Measurements from ENCODE around the gene SPIB. TPM values are rescaled to one million over a fixed set of nuclear protein-coding genes. Genes with fewer than 3 reads are reported as not detected.

The SPIB gene
- total and polyA plus RNA-seq, 2 of the 4 experiments (the other 2 are of a cell fraction) = not detected

DNA sequence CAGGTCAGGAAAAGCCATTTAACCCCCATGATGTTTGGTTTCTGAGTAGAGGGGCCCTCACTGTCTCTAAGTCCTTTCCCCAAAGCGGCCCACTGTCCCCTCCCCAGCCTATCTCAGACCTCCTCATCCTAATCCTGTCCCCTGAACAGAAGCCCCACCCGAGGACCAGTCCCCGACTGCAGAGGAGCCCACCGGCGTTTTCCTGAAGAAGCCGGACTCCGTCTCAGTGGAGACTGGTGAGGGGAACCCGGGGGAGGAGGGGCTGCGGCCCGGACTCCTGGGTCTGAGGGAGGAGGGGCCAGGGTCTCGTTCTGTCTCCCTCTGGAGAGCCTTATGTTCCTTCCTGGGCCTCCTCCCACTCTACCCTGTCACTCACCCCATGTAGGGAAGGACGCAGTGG lies 16.9 kb downstream of the SPIB start:
- no peak overlapping the region for H2AK5ac ChIP-seq (ENCODE audit: low read depth, low read length)
- H3K9me1 ChIP-seq (ENCODE audit: insufficient read depth, low read length) = no peaks in the 10 kb centered on the region
- H3K27ac ChIP-seq (ENCODE audit: insufficient read depth, low read length) = no peak overlapping the region
- H3K36me3 ChIP-seq (ENCODE audit: control insufficient read depth, insufficient read depth, low read length) = no peaks in the 10 kb centered on the region
- no peak overlapping the region for H2AFZ ChIP-seq (replicated peaks; ENCODE audit: low read length, poor library complexity)
- H3K4ac ChIP-seq (ENCODE audit: low read depth, low read length) = no peak overlapping the region
- H2BK15ac ChIP-seq (ENCODE audit: low read depth, low read length) = no peak overlapping the region
- H2AK9ac ChIP-seq (replicated peaks; ENCODE audit: low read depth, low read length, poor library complexity) = peak overlapping the region; percentile 50
- ChIA-PET POLR2A (ENCODE audit: unreplicated experiment) (no interaction called here), CTCF (no interaction called here)
- H2BK5ac ChIP-seq (ENCODE audit: low read depth, low read length, poor library complexity, severe bottlenecking) = no peak overlapping the region
- no peaks in the 10 kb centered on the region for H3K9me3 ChIP-seq (ENCODE audit: control insufficient read depth, insufficient read depth, low read length)
- no peak overlapping the region for H3K9ac ChIP-seq (ENCODE audit: low read depth, low read length)
- dilution Hi-C loops (cut with HindIII; ENCODE audit: low sequenced_read_pairs, unreplicated experiment) (no loop called here), intact Hi-C loops (cut with micrococcal nuclease) (no loop called here), in situ Hi-C loops (cut with MboI; ENCODE audit: low sequenced_read_pairs) (no loop called here)
- ATAC-seq (ENCODE audit: low read depth) (no peak), DNase-seq (no peak)
- no peak overlapping the region for H4K8ac ChIP-seq (ENCODE audit: low read depth in 2 of 2, low read length in 2 of 2)
- no peak overlapping the region for H3K4me2 ChIP-seq (ENCODE audit: low read depth, low read length)
- no peak overlapping the region for H4K5ac ChIP-seq (ENCODE audit: low read depth, low read length)
- no peaks in the 10 kb centered on the region for H3K79me1 ChIP-seq (ENCODE audit: low read depth in 1 of 2, low read length in 2 of 2)
- no peak overlapping the region for H3K23ac ChIP-seq (ENCODE audit: low read depth, low read length)
- WGBS, 2 experiments (ENCODE audit: extremely low coverage in 2 of 2, insufficient read length in 1 of 2) = no CpG with 5 or more reads among the region's 12 CpGs
- BruUV-seq (replicated peaks) = no TSS peak
- no peak overlapping the region for H3K56ac ChIP-seq (ENCODE audit: extremely low read depth, insufficient read depth, low read length)
- H4K20me1 ChIP-seq (ENCODE audit: insufficient read depth, low read length) = no peaks in the 10 kb centered on the region
- H2BK120ac ChIP-seq (ENCODE audit: low read depth, low read length) = no peak overlapping the region
- no peak overlapping the region for H4K91ac ChIP-seq (ENCODE audit: insufficient read depth, low read depth, low read length)
- TF ChIP-seq BHLHE40 (IDR thresholded peaks at IDR 0.05; ENCODE audit: low read depth, low read length) (no peak), MAZ (IDR thresholded peaks at IDR 0.05; ENCODE audit: borderline replicate concordance, low read depth, low read length) (no peak), SMC3 (IDR thresholded peaks at IDR 0.05; ENCODE audit: low read depth, low read length) (no peak), RAD21 (IDR thresholded peaks at IDR 0.05; ENCODE audit: low read length) (no peak), POLR2A (IDR thresholded peaks at IDR 0.05; ENCODE audit: low read depth, low read length) (no peak), CEBPB (IDR thresholded peaks at IDR 0.05; ENCODE audit: low read depth, low read length) (no peak), MAFK (IDR thresholded peaks at IDR 0.05; ENCODE audit: low read depth, low read length) (no peak), CHD1 (IDR thresholded peaks at IDR 0.05; ENCODE audit: low read depth, low read length) (no peak), MXI1 (IDR thresholded peaks at IDR 0.05; ENCODE audit: borderline replicate concordance, low read depth, low read length) (no peak), FOS (IDR thresholded peaks at IDR 0.05; ENCODE audit: low read depth, low read length) (no peak), RFX5 (IDR thresholded peaks at IDR 0.05; ENCODE audit: low read depth, low read length) (no peak), NFE2L2 (IDR thresholded peaks at IDR 0.05; ENCODE audit: low read depth, low read length) (no peak), RCOR1 (IDR thresholded peaks at IDR 0.05; ENCODE audit: insufficient replicate concordance, low read length) (no peak)
- TF ChIP-seq, protein P1, sequence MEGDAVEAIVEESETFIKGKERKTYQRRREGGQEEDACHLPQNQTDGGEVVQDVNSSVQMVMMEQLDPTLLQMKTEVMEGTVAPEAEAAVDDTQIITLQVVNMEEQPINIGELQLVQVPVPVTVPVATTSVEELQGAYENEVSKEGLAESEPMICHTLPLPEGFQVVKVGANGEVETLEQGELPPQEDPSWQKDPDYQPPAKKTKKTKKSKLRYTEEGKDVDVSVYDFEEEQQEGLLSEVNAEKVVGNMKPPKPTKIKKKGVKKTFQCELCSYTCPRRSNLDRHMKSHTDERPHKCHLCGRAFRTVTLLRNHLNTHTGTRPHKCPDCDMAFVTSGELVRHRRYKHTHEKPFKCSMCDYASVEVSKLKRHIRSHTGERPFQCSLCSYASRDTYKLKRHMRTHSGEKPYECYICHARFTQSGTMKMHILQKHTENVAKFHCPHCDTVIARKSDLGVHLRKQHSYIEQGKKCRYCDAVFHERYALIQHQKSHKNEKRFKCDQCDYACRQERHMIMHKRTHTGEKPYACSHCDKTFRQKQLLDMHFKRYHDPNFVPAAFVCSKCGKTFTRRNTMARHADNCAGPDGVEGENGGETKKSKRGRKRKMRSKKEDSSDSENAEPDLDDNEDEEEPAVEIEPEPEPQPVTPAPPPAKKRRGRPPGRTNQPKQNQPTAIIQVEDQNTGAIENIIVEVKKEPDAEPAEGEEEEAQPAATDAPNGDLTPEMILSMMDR (conservative IDR thresholded peaks at IDR 0.05; ENCODE audit: low read depth, low read length) = no peak
- TF ChIP-seq, protein P2, sequence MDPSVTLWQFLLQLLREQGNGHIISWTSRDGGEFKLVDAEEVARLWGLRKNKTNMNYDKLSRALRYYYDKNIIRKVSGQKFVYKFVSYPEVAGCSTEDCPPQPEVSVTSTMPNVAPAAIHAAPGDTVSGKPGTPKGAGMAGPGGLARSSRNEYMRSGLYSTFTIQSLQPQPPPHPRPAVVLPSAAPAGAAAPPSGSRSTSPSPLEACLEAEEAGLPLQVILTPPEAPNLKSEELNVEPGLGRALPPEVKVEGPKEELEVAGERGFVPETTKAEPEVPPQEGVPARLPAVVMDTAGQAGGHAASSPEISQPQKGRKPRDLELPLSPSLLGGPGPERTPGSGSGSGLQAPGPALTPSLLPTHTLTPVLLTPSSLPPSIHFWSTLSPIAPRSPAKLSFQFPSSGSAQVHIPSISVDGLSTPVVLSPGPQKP (IDR thresholded peaks at IDR 0.05; ENCODE audit: borderline replicate concordance, low read depth, low read length) = no peak
- TF ChIP-seq, protein P3, sequence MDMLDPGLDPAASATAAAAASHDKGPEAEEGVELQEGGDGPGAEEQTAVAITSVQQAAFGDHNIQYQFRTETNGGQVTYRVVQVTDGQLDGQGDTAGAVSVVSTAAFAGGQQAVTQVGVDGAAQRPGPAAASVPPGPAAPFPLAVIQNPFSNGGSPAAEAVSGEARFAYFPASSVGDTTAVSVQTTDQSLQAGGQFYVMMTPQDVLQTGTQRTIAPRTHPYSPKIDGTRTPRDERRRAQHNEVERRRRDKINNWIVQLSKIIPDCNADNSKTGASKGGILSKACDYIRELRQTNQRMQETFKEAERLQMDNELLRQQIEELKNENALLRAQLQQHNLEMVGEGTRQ (IDR thresholded peaks at IDR 0.05; ENCODE audit: low read depth, low read length) = no peak
- no peak overlapping the region for H3K14ac ChIP-seq (replicated peaks; ENCODE audit: low read depth, low read length)
- H3K4me1 ChIP-seq (ENCODE audit: control insufficient read depth, insufficient read depth, low read length) = 0 out of 2 replicates have a peak, but pooled peaks cover 3% of the 10 kb centered on the region
- H3K18ac ChIP-seq (ENCODE audit: low read depth, low read length) = no peak overlapping the region
- peaks cover 26% of the 10 kb centered on the region for H3K27me3 ChIP-seq (ENCODE audit: control insufficient read depth, insufficient read depth, low read length)
- H2BK20ac ChIP-seq (ENCODE audit: low read depth, low read length) = no peak overlapping the region
- H3K4me3 ChIP-seq (ENCODE audit: insufficient read depth, low read depth, low read length) = no peak overlapping the region
